HepG2 (cell line): ENCODE measurements around the gene MSI2. TPM values are rescaled to one million over a fixed set of nuclear protein-coding genes. Genes with fewer than 3 reads are reported as not detected.
A peak's percentile ranks its signal among the peaks of the same experiment; 100 is the strongest.

ENCODE experiments used
- ATAC-seq: fragments of 200-7000 bp; cut with Tn5 transposase; 3 replicates; pipeline ENCODE4 v1.9.1; 2020; ENCODE audit warnings: mild to moderate bottlenecking, moderate library complexity
- BruUV-seq: library from RNA; stranded (reverse); fragments of 400-500 nt; replicated peaks from 2 replicates; lab custom pipeline; 2021; lab: Mats Ljungman, UMichigan
- CTCF ChIA-PET: fragments of 300-600 bp; formaldehyde crosslinking; extraction: SDS; loops from one replicate; lab custom pipeline; 2021; ENCODE audit warnings: low total read pairs, inconsistent platforms, low intra/inter-chr PET ratio; lab: Yijun Ruan, JAX
- POLR2A ChIA-PET: fragments of 350-600 bp; sonication (Branson Sonifier 250); formaldehyde crosslinking; loops from one replicate; lab custom pipeline; 2020; ENCODE audit warnings: antibody characterized with exemption, inconsistent platforms; lab: Yijun Ruan, JAX
- DNase-seq: peaks from one replicate; pipeline ENCODE4 v3.0.0-alpha.2; 2015; ENCODE audit warnings: low spot score
- FAIRE-seq: peaks from 3 replicates; lab custom pipeline; 2011; peaks lifted over from hg19 to GRCh38; lab: Jason Lieb, UNC
- H2AFZ ChIP-seq: one replicate; pipeline ENCODE4 v1.6.1; 2011; ENCODE audit warnings: low read length, inconsistent platforms
- H3K27ac ChIP-seq: fragments of 300-600 bp; 3 replicates; pipeline ENCODE4 v1.8.0; 2011; ENCODE audit warnings: mixed run types, mild to moderate bottlenecking, mixed read lengths, low read length, inconsistent platforms; ENCODE audit not compliant: insufficient read depth; ENCODE audit errors: extremely low read length
- H3K27me3 ChIP-seq, 2 experiments: fragments of 200-600 bp in 1 of 2; 2 replicates in 1 of 2; 3 replicates in 1 of 2; pipeline versions ENCODE4 v1.6.0 to v1.8.0; 2011; ENCODE audit warnings: low read length in 2 of 2, mild to moderate bottlenecking in 2 of 2, moderate library complexity in 2 of 2, inconsistent platforms in 1 of 2; ENCODE audit not compliant: insufficient read depth in 2 of 2, control insufficient read depth in 1 of 2
- H3K36me3 ChIP-seq, 2 experiments: fragments of 200-600 bp in 1 of 2; replicated peaks in 1 of 2; 2 replicates in 1 of 2; 3 replicates in 1 of 2; pipeline versions ENCODE4 v1.5.1 to v1.8.0; 2011; ENCODE audit warnings: low read length in 2 of 2, inconsistent platforms in 1 of 2; ENCODE audit not compliant: insufficient read depth in 2 of 2, control insufficient read depth in 1 of 2
- H3K4me1 ChIP-seq: 2 replicates; pipeline ENCODE4 v1.5.1; 2012; ENCODE audit warnings: low read length, inconsistent platforms; ENCODE audit not compliant: insufficient read depth
- H3K4me2 ChIP-seq: 2 replicates; pipeline ENCODE4 v1.6.0; 2011; ENCODE audit warnings: low read depth, low read length, inconsistent platforms
- H3K4me3 ChIP-seq, 3 experiments: fragments of 200-600 bp in 1 of 3; sonication (generic), shearing (Covaris generic) in 1 of 3; replicated peaks in 1 of 3; 2 replicates each; pipeline ENCODE4 v1.5.1; 2011 to 2016; ENCODE audit warnings: low read length in 3 of 3, inconsistent platforms in 2 of 3, low read depth in 2 of 3, mild to moderate bottlenecking in 2 of 3, control low read depth in 1 of 3, mixed read lengths in 1 of 3; ENCODE audit not compliant: insufficient read depth in 1 of 3
- H3K79me2 ChIP-seq: one replicate; pipeline ENCODE4 v1.6.1; 2011; ENCODE audit warnings: low read length, inconsistent platforms; ENCODE audit not compliant: insufficient read depth
- H3K9ac ChIP-seq: 2 replicates; pipeline ENCODE4 v1.6.0; 2011; ENCODE audit warnings: mild to moderate bottlenecking, low read depth, low read length, inconsistent platforms; ENCODE audit not compliant: insufficient read depth
- H3K9me3 ChIP-seq: 2 replicates; pipeline ENCODE4 v1.5.1; 2012; ENCODE audit warnings: mild to moderate bottlenecking, low read length
- H4K20me1 ChIP-seq: 2 replicates; pipeline ENCODE4 v1.6.0; 2011; ENCODE audit warnings: inconsistent platforms, mild to moderate bottlenecking, low read length, moderate library complexity; ENCODE audit not compliant: insufficient read depth
- ETV5 ChIP-seq: IDR thresholded peaks from 2 replicates; pipeline ENCODE4 v1.6.1; 2018; ENCODE audit warnings: missing biosample characterization, missing genetic modification reagents, inconsistent platforms, borderline replicate concordance
- FOXA3 ChIP-seq: IDR thresholded peaks from 2 replicates; pipeline ENCODE4 v1.6.1; 2016; ENCODE audit warnings: missing genetic modification reagents, missing compliant biosample characterization
- ISX ChIP-seq: sonication (generic); formaldehyde crosslinking; conservative IDR thresholded peaks from 2 replicates; pipeline ENCODE4 v1.5.0; 2020; ENCODE audit warnings: missing genetic modification reagents
- MXD4 ChIP-seq: IDR thresholded peaks from 2 replicates; pipeline ENCODE4 v1.6.1; 2016; ENCODE audit warnings: mild to moderate bottlenecking, missing biosample characterization, missing genetic modification reagents
- PHF8 ChIP-seq: sonication (generic); formaldehyde crosslinking; IDR thresholded peaks from 2 replicates; pipeline ENCODE4 v1.5.0; 2020; ENCODE audit warnings: missing genetic modification reagents
- REST ChIP-seq, 2 experiments: IDR thresholded peaks; 2 replicates each; pipeline ENCODE4 v1.6.1; 2011 to 2012; ENCODE audit warnings: low read length in 2 of 2, borderline replicate concordance in 1 of 2, low read depth in 1 of 2, mild to moderate bottlenecking in 1 of 2, moderate library complexity in 1 of 2
- RFX5 ChIP-seq: IDR thresholded peaks from 2 replicates; pipeline ENCODE4 v1.6.1; 2011; ENCODE audit warnings: low read depth, low read length, improper control_type of control experiment
- SIN3B ChIP-seq: fragments of 150-350 bp; IDR thresholded peaks from 2 replicates; pipeline ENCODE4 v1.6.1; 2014; ENCODE audit warnings: low read length
- SP140L ChIP-seq: sonication (generic); formaldehyde crosslinking; IDR thresholded peaks from 2 replicates; pipeline ENCODE4 v1.4.0; 2020; ENCODE audit warnings: missing genetic modification reagents, borderline replicate concordance
- ZBTB25 ChIP-seq: IDR thresholded peaks from 2 replicates; pipeline ENCODE4 v1.6.1; 2018; ENCODE audit warnings: missing genetic modification reagents
- ZBTB26 ChIP-seq: IDR thresholded peaks from 2 replicates; pipeline ENCODE4 v1.6.1; 2016; ENCODE audit warnings: missing compliant biosample characterization, missing genetic modification reagents, borderline replicate concordance
- ZNF17 ChIP-seq: sonication (generic); formaldehyde crosslinking; IDR thresholded peaks from 2 replicates; pipeline ENCODE4 v1.5.0; 2020; ENCODE audit warnings: mild to moderate bottlenecking, missing genetic modification reagents
- ZNF468 ChIP-seq: sonication (generic); formaldehyde crosslinking; IDR thresholded peaks from 2 replicates; pipeline ENCODE4 v1.8.0; 2022; ENCODE audit warnings: mild to moderate bottlenecking, moderate library complexity, missing genetic modification reagents
- ZNF605 ChIP-seq: sonication (generic); formaldehyde crosslinking; IDR thresholded peaks from 2 replicates; pipeline ENCODE4 v1.8.0; 2022; ENCODE audit warnings: mild to moderate bottlenecking, missing genetic modification reagents
- ZSCAN31 ChIP-seq: sonication (generic); formaldehyde crosslinking; IDR thresholded peaks from 2 replicates; pipeline ENCODE4 v1.5.0; 2020; ENCODE audit warnings: low read depth, mild to moderate bottlenecking, missing genetic modification reagents
- WGBS: methylation state at CpG from one replicate; pipeline ENCODE4 v1.1.6; 2017; ENCODE audit warnings: low lambda C conversion rate; 5-methylcytosine and 5-hydroxymethylcytosine counted together
- in situ Hi-C: cut with HindIII; loops from 2 replicates; pipeline ENCODE4 v1.10.0; 2017; ENCODE audit warnings: low pct_unique_long_range_greater_than_20kb; ENCODE audit not compliant: extremely low pct_ligation_motif_present
- intact Hi-C: fragments of 100-400 bp; cut with micrococcal nuclease; formaldehyde crosslinking; loops from one replicate; pipeline ENCODE4 v1.10.0; 2022; ENCODE audit not compliant: unreplicated experiment
- polyA plus RNA-seq, 8 experiments: library from polyadenylated mRNA; depleted of rRNA in 3 of 8; stranded (reverse) in 7 of 8; unstranded in 1 of 8; fragments of >200 nt; fragmentation: Illumina TruSeq in 4 of 8; extraction: Trizol in 4 of 8; gene quantifications; 2 replicates each; pipeline versions ENCODE4 v1.2.1 to v1.2.3, GENCODE V29; 2011 to 2016; ENCODE audit warnings: low read depth in 4 of 8, missing spikeins in 1 of 8, mixed read lengths in 1 of 8; ENCODE audit not compliant: insufficient read depth in 1 of 8
- total RNA-seq, 5 experiments: library from RNA; depleted of rRNA; stranded (reverse); fragments of >200 nt; fragmentation: Illumina TruSeq; extraction: Trizol; gene quantifications; 2 replicates each; pipeline ENCODE4 v1.2.3, GENCODE V29; 2016; ENCODE audit warnings: low read depth in 1 of 5
- TF ChIP-seq, protein P1 (sequence below): sonication (generic); formaldehyde crosslinking; IDR thresholded peaks from 2 replicates; pipeline ENCODE4 v1.8.0; 2022; ENCODE audit warnings: mild to moderate bottlenecking, missing genetic modification reagents; ENCODE audit not compliant: insufficient replicate concordance
- TF ChIP-seq, protein P2 (sequence below): IDR thresholded peaks from 2 replicates; pipeline ENCODE4 v1.6.1; 2016; ENCODE audit warnings: mild to moderate bottlenecking, missing biosample characterization, missing genetic modification reagents

Gene MSI2
- total and polyA plus RNA-seq, 2 of the 13 experiments (the other 11 are each of a cell fraction or from before 2014, with no cell fraction given): 77.5 to 78.4 TPM

- DNase-seq (no peak), ATAC-seq (no peak), FAIRE-seq (no peak)
- Histone ChIP-seq H3K79me2 (peaks cover 10% of the 10 kb centered on the region), H3K9me3 (no peaks in the 10 kb centered on the region), H3K36me3 (peaks cover 5 to 31% of the 10 kb centered on the region in 2 experiments; a peak in 4 of 5 replicates), H3K9ac (no peak overlapping the region; the same call in 1 of the 2 replicates), H3K4me3 (no peak overlapping the region), H3K27ac (peak overlapping the region; percentile 82), H3K4me2 (peak overlapping the region; percentile 78), H3K4me1 (peaks cover 65% of the 10 kb centered on the region), H2AFZ (no peak overlapping the region), H4K20me1 (no peaks in the 10 kb centered on the region), H3K27me3 (no peaks in the 10 kb centered on the region)
- in situ Hi-C loops: loop anchor here (5.0 kb wide), 2 partner anchors 35 to 105 kb away; no protein-coding TSS in a partner anchor
- intact Hi-C loops: no loop called here
- ChIA-PET CTCF (no interaction called here), POLR2A (interaction anchor here (0.9 to 5.9 kb wide), 12 partner anchors 10 to 305 kb away, joined by 3 to 113 read pairs (median 10); partner anchors contain the start of gene MSI2)
- WGBS: 93% methylated on average over 7 of the region's 7 CpGs
- BruUV-seq: no TSS peak
- TF ChIP-seq ZSCAN31 (CRISPR knock-in tag): no peak
- TF ChIP-seq ZNF605 (CRISPR knock-in tag): no peak
- TF ChIP-seq, protein P1, sequence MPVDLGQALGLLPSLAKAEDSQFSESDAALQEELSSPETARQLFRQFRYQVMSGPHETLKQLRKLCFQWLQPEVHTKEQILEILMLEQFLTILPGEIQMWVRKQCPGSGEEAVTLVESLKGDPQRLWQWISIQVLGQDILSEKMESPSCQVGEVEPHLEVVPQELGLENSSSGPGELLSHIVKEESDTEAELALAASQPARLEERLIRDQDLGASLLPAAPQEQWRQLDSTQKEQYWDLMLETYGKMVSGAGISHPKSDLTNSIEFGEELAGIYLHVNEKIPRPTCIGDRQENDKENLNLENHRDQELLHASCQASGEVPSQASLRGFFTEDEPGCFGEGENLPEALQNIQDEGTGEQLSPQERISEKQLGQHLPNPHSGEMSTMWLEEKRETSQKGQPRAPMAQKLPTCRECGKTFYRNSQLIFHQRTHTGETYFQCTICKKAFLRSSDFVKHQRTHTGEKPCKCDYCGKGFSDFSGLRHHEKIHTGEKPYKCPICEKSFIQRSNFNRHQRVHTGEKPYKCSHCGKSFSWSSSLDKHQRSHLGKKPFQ (CRISPR knock-in tag): no peak
- TF ChIP-seq FOXA3 (CRISPR knock-in tag): 0 out of 2 replicates have a peak, but pooled peaks have one; percentile 5
- no peak for TF ChIP-seq ZBTB25
- no peak for TF ChIP-seq RFX5
- no peak for TF ChIP-seq SIN3B
- TF ChIP-seq ETV5 (CRISPR knock-in tag): 0 out of 2 replicates have a peak, but pooled peaks have one; percentile 11
- TF ChIP-seq ZBTB26 (CRISPR knock-in tag): no peak
- TF ChIP-seq, protein P2, sequence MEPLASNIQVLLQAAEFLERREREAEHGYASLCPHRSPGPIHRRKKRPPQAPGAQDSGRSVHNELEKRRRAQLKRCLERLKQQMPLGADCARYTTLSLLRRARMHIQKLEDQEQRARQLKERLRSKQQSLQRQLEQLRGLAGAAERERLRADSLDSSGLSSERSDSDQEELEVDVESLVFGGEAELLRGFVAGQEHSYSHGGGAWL: no peak
- no peak for TF ChIP-seq ISX
- no peak for TF ChIP-seq PHF8
- TF ChIP-seq MXD4 (CRISPR knock-in tag): no peak
- TF ChIP-seq ZNF17 (CRISPR knock-in tag): no peak
- TF ChIP-seq REST (IDR thresholded peaks at IDR 0.05; ENCODE audit: borderline replicate concordance in 1 of 2, low read depth in 1 of 2, low read length in 2 of 2): no peak
- no peak for TF ChIP-seq ZNF468
- no peak for TF ChIP-seq SP140L (CRISPR knock-in tag)
Observed at GRCh38 chr17:57562184-57562698, 305.9 kb downstream of the MSI2 start.
